ENCODE results near the gene CD99L2.

GRCh38 chrX:150863191-150863590, 35.3 kb downstream of the CD99L2 start:
- TF ChIP-seq CTCF (IDR thresholded peaks at IDR 0.05): no peak
- TF ChIP-seq POLR2A (IDR thresholded peaks at IDR 0.05): no peak

All from adrenal gland (tissue), 5 donors.